Posterior cingulate gyrus (tissue), 11 donors: ENCODE data around the gene C1QTNF12.

Source experiments
- DNase-seq, 10 donors: peaks; one replicate each; pipeline versions ENCODE4 v3.0.0 to v3.0.0-alpha.2; 2020 to 2021; ENCODE audit warnings: mixed read lengths in 3 of 10
- intact Hi-C: fragments of 100-400 bp; cut with DNase I; formaldehyde crosslinking; loops from one replicate; pipeline ENCODE4 v1.15.1; 2023

C1QTNF12 gene

DNA sequence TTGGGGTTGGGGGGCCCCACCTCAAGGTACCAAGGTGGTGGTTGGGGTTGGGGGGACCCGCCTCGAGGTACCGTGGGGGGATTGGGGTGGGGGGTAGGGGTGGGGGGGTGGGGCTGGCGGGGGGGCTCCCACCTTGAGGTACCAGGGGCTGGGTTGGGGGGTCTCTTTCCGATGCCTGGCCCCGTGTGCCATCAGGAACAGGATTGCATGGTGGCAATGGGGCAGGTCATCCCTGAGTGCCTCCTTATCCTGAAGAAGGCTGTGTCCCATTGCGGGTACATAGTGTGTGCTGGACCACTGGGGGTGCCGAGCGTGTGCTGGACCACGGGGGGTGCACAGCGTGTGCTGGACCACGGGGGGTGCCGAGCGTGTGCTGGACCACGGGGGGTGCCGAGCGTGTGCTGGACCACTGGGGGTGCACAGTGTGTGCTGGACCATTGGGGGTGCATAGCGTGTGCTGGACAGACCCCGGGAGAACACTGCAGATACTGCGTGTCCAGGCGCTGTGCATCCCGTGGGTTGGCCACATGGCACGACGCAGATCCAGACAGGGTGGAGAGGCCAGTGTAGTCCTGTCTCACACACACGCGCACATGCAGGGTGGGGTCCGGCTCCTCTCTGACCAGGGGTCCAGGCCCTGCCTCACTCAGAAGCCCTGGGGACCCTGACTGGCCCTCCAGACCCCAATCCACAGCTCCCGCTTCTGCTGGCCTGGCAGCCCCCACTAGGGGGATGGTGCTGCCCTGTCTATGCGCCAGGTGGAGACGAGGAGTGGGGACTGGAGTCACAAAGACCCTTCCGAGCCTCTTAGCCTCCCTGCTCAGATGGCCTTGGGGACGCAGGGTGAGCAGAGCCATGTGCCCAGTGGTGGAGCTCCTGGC lies 37.9 kb upstream of the C1QTNF12 start:
- peak in 1 of 10 donors; percentile 78 for DNase-seq
- intact Hi-C loops: no loop called here

GRCh38 chr1:1283821-1284220 lies 37.3 kb upstream of the C1QTNF12 start:
- DNase-seq: peak in 2 of 10 donors; percentile 38 to 86
- intact Hi-C loops: no loop called here

- intact Hi-C loops: no loop called here
- peak in 2 of 10 donors; percentile 15 to 74 for DNase-seq
These were observed 36.5 kb upstream of the C1QTNF12 start for GRCh38 chr1:1282998-1283397.

- intact Hi-C loops: no loop called here
- peak in 1 of 10 donors; percentile 82 for DNase-seq
These were observed 35.2 kb upstream of the C1QTNF12 start for GRCh38 chr1:1281533-1282321.

- peak in 1 of 10 donors; percentile 75 for DNase-seq
These were observed 34.4 kb upstream of the C1QTNF12 start for GRCh38 chr1:1280782-1281481.

GRCh38 chr1:1279028-1279427 lies 32.5 kb upstream of the C1QTNF12 start:
- intact Hi-C loops: no loop called here
- peak in 1 of 10 donors; percentile 58 for DNase-seq

More at GRCh38 chr1:1280782-1281481, 34.4 kb upstream of the C1QTNF12 start:
- intact Hi-C loops: no loop called here

DNA sequence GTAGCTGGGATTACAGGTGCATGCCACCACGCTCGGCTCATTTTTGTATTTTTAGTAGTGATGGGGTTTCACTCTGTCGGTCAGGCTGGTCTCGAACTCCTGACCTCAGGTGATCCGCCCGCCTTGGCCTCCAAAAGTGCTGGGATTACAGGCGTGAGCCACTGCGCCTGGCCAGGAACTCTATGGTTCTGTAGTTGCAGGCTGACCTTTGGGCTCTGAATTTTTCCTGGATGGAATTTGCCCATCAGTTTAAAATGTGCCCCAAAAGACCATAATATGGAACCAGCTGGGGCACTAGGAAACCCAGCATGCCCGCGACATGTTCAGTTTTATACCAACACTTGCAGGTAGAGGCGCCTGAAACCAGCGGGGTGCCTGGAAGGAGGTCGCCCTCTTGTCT lies 32.1 kb upstream of the C1QTNF12 start:
- intact Hi-C loops: no loop called here
- no peak for DNase-seq

- intact Hi-C loops: no loop called here
- DNase-seq: no peak
These were observed 29.3 kb upstream of the C1QTNF12 start for GRCh38 chr1:1275836-1276235.

DNA sequence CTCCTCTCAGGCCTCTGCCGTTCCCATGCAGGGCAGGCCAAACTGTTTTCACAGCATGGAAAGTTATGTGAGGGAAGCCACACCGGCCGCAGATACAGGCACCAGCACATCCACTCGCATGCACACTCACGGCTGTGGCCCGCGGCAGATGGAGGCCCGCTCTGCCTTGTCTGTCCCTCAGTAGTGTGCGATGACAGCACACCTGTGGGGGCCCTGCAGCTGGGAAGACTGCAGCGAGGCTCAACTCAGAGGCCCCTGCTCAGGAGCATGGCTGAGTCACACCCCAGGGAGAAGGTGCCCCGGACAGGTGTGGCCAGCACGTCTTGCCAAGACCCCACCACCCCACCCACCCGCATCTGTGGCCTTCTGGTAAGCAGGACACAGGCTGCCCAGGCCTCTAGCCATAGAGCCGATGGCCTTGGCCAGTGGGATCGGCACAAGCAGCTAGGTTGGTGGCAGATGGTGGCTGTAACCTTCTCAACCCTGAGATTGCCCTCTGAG lies 28.5 kb upstream of the C1QTNF12 start:
- DNase-seq: no peak
- intact Hi-C loops: loop anchor here (5.0 kb wide), 1 partner anchor 32 kb away; the partner anchor contains the start of genes ACAP3 and PUSL1

- intact Hi-C loops: loop anchor here (5.0 kb wide), 1 partner anchor 33 kb away; the partner anchor contains the start of genes ACAP3 and PUSL1
- DNase-seq: no peak
These were observed 27.9 kb upstream of the C1QTNF12 start for GRCh38 chr1:1274299-1274930.

DNA sequence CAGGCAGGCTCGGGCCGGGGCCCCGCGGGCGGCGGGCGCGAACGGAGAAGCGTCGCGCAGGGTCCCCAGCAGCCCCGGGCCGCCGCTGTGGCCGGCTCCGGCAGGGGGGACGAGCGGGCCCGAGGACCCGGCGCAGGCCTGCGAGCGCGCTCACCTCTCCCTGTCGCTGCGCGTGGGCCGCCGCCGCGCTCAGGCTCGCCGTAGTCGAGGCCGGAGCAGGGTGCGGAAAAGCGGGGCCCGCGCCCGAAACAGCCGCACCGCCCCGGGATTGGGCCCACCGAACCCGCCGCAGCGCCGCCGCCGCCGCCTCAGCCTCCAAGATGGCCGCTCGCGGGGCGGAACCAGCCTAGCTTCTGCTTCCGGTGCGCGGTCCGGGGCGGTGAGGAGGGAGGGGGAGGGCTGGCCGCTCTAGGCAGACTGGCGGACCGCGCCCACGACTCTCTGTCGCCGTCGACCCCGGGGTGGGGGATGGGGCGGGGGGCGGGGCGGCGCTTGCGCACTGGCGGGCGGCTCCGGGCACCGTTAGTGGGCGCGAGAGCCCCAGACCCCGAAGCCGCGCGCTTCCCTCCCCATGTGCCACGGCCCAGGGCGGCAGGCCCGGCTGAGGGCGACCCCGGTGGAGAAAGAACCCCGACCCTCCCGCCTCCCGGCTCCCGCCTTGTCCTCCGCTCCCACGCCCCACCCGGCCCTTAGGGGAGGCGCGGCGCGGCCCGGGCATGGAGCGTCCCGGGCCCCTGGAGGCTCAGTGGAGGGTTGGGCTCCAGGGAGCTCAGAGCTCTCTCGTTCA lies 27.2 kb upstream of the C1QTNF12 start, which contains the start of gene UBE2J2:
Gene UBE2J2, minus strand, starts transcription at position 343 of the 787 bp plus-strand sequence. CDS start 5,862 bp downstream, outside the sequence.
- intact Hi-C loops: loop anchor here (1.0 to 5.0 kb wide), 2 partner anchors 34 to 41 kb away; partner anchors contain the start of genes ACAP3, B3GALT6, PUSL1 and SDF4
- DNase-seq: peak; percentile 88 to 99 (median 94)

- intact Hi-C loops: loop anchor here (1.0 to 5.0 kb wide), 2 partner anchors 34 to 41 kb away; partner anchors contain the start of genes ACAP3, B3GALT6, PUSL1 and SDF4
- DNase-seq: no peak
These were observed 26.6 kb upstream of the C1QTNF12 start for GRCh38 chr1:1273209-1273511.

- intact Hi-C loops: loop anchor here (1.0 to 5.0 kb wide), 2 partner anchors 35 to 40 kb away; partner anchors contain the start of genes ACAP3, B3GALT6, PUSL1 and SDF4
- peak in 1 of 10 donors; percentile 80 for DNase-seq
These were observed 26.1 kb upstream of the C1QTNF12 start for GRCh38 chr1:1272341-1273208.

DNA sequence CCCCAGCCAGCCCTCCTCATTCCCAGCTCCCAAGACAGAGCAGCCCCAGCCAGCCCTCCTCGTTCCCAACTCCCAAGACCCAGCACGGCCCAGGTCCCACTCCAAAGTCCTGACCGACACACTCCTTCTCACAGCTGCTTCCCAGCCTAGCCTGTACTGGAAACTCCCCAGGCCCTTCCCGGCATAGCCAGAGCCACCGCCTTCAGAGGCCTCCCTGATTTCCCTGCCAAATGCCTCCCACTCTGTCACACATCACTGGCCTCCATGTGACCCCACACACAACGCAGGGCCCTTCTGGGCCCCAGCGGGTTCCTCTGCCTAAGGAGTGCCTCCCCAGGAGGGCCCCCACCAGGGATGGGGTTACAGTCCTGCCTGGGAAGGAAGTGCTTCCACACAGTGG lies 24.3 kb upstream of the C1QTNF12 start:
- intact Hi-C loops: loop anchor here (5.0 kb wide), 1 partner anchor 36 kb away; the partner anchor contains the start of genes ACAP3 and PUSL1
- DNase-seq: peak in 1 of 10 donors; percentile 75

GRCh38 chr1:1268284-1268682 lies 21.8 kb upstream of the C1QTNF12 start:
- DNase-seq: peak in 1 of 10 donors; percentile 73

GRCh38 chr1:1267488-1268283 lies 21.2 kb upstream of the C1QTNF12 start:
- intact Hi-C loops: no loop called here
- peak in 1 of 10 donors; percentile 77 for DNase-seq

More at GRCh38 chr1:1268284-1268682, 21.8 kb upstream of the C1QTNF12 start:
- intact Hi-C loops: no loop called here

DNA sequence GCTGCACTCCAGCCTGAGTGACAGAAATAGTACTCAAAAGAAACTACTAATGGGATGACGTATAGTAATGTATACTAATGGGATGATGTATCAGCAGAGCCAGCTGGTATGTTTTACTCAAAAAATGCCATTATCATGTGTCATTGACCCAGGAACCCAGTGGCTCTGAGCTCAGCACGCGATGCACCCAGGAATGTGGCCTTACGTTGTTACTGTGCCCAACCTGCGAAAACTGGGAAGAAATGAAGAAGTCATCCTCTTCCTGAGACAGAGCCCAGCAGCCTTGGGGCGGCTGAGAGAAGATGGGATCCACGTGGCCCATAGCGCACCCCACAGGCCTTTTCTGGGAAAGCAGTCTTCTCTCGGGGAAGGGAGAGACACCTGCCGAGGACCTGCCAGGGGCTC lies 18.3 kb upstream of the C1QTNF12 start:
- intact Hi-C loops: no loop called here
- no peak for DNase-seq
